GM19023 (cell line): ENCODE measurements around the gene CSNK1D.

Source experiments
- ATAC-seq: cut with Tn5 transposase; IDR thresholded peaks from one replicate; pipeline ENCODE4 v1.9.1; 2021; ENCODE audit warnings: mild to moderate bottlenecking, moderate library complexity; ENCODE audit not compliant: unreplicated experiment

The CSNK1D gene

GRCh38 chr17:82230609-82231311 lies 42.7 kb downstream of the CSNK1D start:
- ATAC-seq = no peak

- ATAC-seq = no peak
These were observed 43.5 kb downstream of the CSNK1D start for GRCh38 chr17:82229698-82230608.

- ATAC-seq = peak; percentile 38
These were observed 44.4 kb downstream of the CSNK1D start, which contains the start of gene SLC16A3 for GRCh38 chr17:82228842-82229697. SLC16A3 (plus strand) TSS chr17:82229042; CDS start chr17:82236009, 6,967 bp downstream.

- peak; percentile 14 for ATAC-seq
These were observed 45.1 kb downstream of the CSNK1D start for GRCh38 chr17:82228278-82228841.

- no peak for ATAC-seq
These were observed 45.7 kb downstream of the CSNK1D start for GRCh38 chr17:82227629-82228277.

- ATAC-seq = no peak
These were observed 46.5 kb downstream of the CSNK1D start for GRCh38 chr17:82226809-82227628.

GRCh38 chr17:82226146-82226808 lies 47.2 kb downstream of the CSNK1D start:
- ATAC-seq = no peak

- no peak for ATAC-seq
These were observed 48.0 kb downstream of the CSNK1D start for GRCh38 chr17:82225368-82226029.

- no peak for ATAC-seq
These were observed 48.8 kb downstream of the CSNK1D start for GRCh38 chr17:82224666-82225065.

GRCh38 chr17:82223517-82223916 lies 50.0 kb downstream of the CSNK1D start:
- ATAC-seq = no peak

GRCh38 chr17:82222816-82223215 lies 50.7 kb downstream of the CSNK1D start:
- ATAC-seq = no peak

- ATAC-seq = no peak
These were observed 52.1 kb downstream of the CSNK1D start for GRCh38 chr17:82221341-82221902.

- no peak for ATAC-seq
These were observed 53.5 kb downstream of the CSNK1D start for GRCh38 chr17:82219753-82220709.

- no peak for ATAC-seq
These were observed 54.4 kb downstream of the CSNK1D start for GRCh38 chr17:82219083-82219482.

GRCh38 chr17:82218349-82219075 lies 55.0 kb downstream of the CSNK1D start:
- no peak for ATAC-seq

- no peak for ATAC-seq
These were observed 55.8 kb downstream of the CSNK1D start for GRCh38 chr17:82217530-82218204.
